GM12878 (cell line): ENCODE data around the gene ZBED2. TPM values are rescaled to one million over a fixed set of nuclear protein-coding genes. Genes with fewer than 3 reads are reported as not detected.

ENCODE experiments used
- ATAC-seq: fragments of 200-7000 bp; cut with Tn5 transposase; 3 replicates; pipeline ENCODE4 v1.9.1; 2020; ENCODE audit warnings: mild to moderate bottlenecking, moderate library complexity
- BruUV-seq: library from RNA; stranded (reverse); fragments of 400-500 nt; replicated peaks from 2 replicates; lab custom pipeline; 2021; lab: Mats Ljungman, UMichigan
- CTCF ChIA-PET: fragments of 300-600 bp; sonication (Branson Sonifier 250); formaldehyde crosslinking; extraction: SDS; loops from one replicate; lab custom pipeline; 2021; ENCODE audit warnings: inconsistent platforms; lab: Yijun Ruan, JAX
- POLR2A ChIA-PET: fragments of 350-600 bp; formaldehyde crosslinking; extraction: SDS; loops from one replicate; lab custom pipeline; 2021; ENCODE audit warnings: inconsistent platforms; lab: Charles Lee
- RAD21 ChIA-PET: fragments of 300-600 bp; sonication (Branson Sonifier 250); formaldehyde crosslinking; loops from one replicate; lab custom pipeline; 2023; ENCODE audit warnings: antibody characterized with exemption; ENCODE audit not compliant: unreplicated experiment; lab: Charles Lee
- SMC1A ChIA-PET: fragments of 300-600 bp; sonication (Branson Sonifier 250); formaldehyde crosslinking; loops from one replicate; lab custom pipeline; 2023; ENCODE audit not compliant: unreplicated experiment, uncharacterized antibody; lab: Charles Lee
- DNase-seq: peaks from one replicate; pipeline ENCODE4 v3.0.0-alpha.2; 2011; ENCODE audit warnings: low read depth, low spot score
- FAIRE-seq: peaks from 3 replicates; lab custom pipeline; 2011; peaks lifted over from hg19 to GRCh38; lab: Jason Lieb, UNC
- H2AFZ ChIP-seq: 2 replicates; pipeline ENCODE4 v1.6.0; 2011; ENCODE audit warnings: low read depth, low read length, control low read depth; ENCODE audit not compliant: control insufficient read depth
- H3K27ac ChIP-seq: 2 replicates; pipeline ENCODE4 v1.5.1; 2011; ENCODE audit warnings: control low read depth; ENCODE audit not compliant: control insufficient read depth, insufficient read depth
- H3K27me3 ChIP-seq, 2 experiments: replicated peaks in 1 of 2; 2 replicates each; pipeline versions ENCODE4 v1.6.0 to v1.6.1; 2011; ENCODE audit warnings: low read length in 1 of 2; ENCODE audit not compliant: control insufficient read depth in 2 of 2, insufficient read depth in 2 of 2
- H3K36me3 ChIP-seq, 2 experiments: 2 replicates each; pipeline ENCODE4 v1.5.1; 2011; ENCODE audit warnings: low read length in 1 of 2; ENCODE audit not compliant: control insufficient read depth in 2 of 2, insufficient read depth in 2 of 2
- H3K4me1 ChIP-seq: 2 replicates; pipeline ENCODE4 v1.6.1; 2011; ENCODE audit warnings: mild to moderate bottlenecking, low read length, moderate library complexity, mixed read lengths; ENCODE audit not compliant: control insufficient read depth, insufficient read depth
- H3K4me2 ChIP-seq: 2 replicates; pipeline ENCODE4 v1.6.0; 2011; ENCODE audit warnings: control low read depth; ENCODE audit not compliant: control insufficient read depth, insufficient read depth
- H3K4me3 ChIP-seq: fragments of 200-600 bp; sonication (generic); 2 replicates; pipeline ENCODE4 v1.5.1; 2016
- H3K79me2 ChIP-seq: 2 replicates; pipeline ENCODE4 v1.6.0; 2011; ENCODE audit warnings: low read length; ENCODE audit not compliant: control insufficient read depth, insufficient read depth
- H3K9ac ChIP-seq: 2 replicates; pipeline ENCODE4 v1.8.0; 2011; ENCODE audit warnings: low read length, control low read depth, mixed read lengths; ENCODE audit not compliant: control insufficient read depth, insufficient read depth
- H3K9me3 ChIP-seq: replicated peaks from 3 replicates; pipeline ENCODE4 v1.5.1; 2011; ENCODE audit warnings: mild to moderate bottlenecking, low read length; ENCODE audit not compliant: control insufficient read depth, insufficient read depth
- H4K20me1 ChIP-seq: 2 replicates; pipeline ENCODE4 v1.6.0; 2011; ENCODE audit not compliant: control insufficient read depth, insufficient read depth
- ATF7 ChIP-seq: fragments of 450-650 bp; IDR thresholded peaks from 2 replicates; pipeline ENCODE4 v1.6.1; 2016; ENCODE audit warnings: low read depth, mild to moderate bottlenecking
- CREB1 ChIP-seq: IDR thresholded peaks from 2 replicates; pipeline ENCODE4 v1.6.1; 2012; ENCODE audit warnings: low read depth, mild to moderate bottlenecking, inconsistent platforms
- MXI1 ChIP-seq: fragments of 150-350 bp; IDR thresholded peaks from 2 replicates; pipeline ENCODE4 v1.6.1; 2011; ENCODE audit warnings: low read depth, mild to moderate bottlenecking, inconsistent platforms, low read length, improper control_type of control experiment
- PBX3 ChIP-seq: IDR thresholded peaks from 2 replicates; pipeline ENCODE4 v1.6.1; 2011; ENCODE audit warnings: mild to moderate bottlenecking, low read depth, low read length, moderate library complexity; ENCODE audit not compliant: insufficient replicate concordance
- RELA ChIP-seq: fragments of 450-650 bp; IDR thresholded peaks from 2 replicates; pipeline ENCODE4 v1.8.0; 2014; ENCODE audit warnings: borderline replicate concordance; ENCODE audit not compliant: partially characterized antibody
- SMC3 ChIP-seq: IDR thresholded peaks from 2 replicates; pipeline ENCODE4 v1.6.1; 2011; ENCODE audit warnings: low read length, improper control_type of control experiment, borderline replicate concordance
- WRNIP1 ChIP-seq: IDR thresholded peaks from 2 replicates; pipeline ENCODE4 v1.6.1; 2011; ENCODE audit warnings: low read depth, low read length, improper control_type of control experiment, borderline replicate concordance
- ZBTB11 ChIP-seq: fragments of 450-650 bp; formaldehyde crosslinking; IDR thresholded peaks from 2 replicates; pipeline ENCODE4 v1.5.0; 2022; ENCODE audit warnings: mild to moderate bottlenecking, missing genetic modification characterization
- WGBS: methylation state at CpG from one replicate; pipeline ENCODE4 v1.1.6; 2016; ENCODE audit warnings: low lambda C conversion rate; ENCODE audit not compliant: insufficient replicate concordance, insufficient coverage; ENCODE audit errors: missing lambda C conversion rate; 5-methylcytosine and 5-hydroxymethylcytosine counted together
- in situ Hi-C: fragments of 300-500 bp; cut with MboI; formaldehyde crosslinking; loops from 9 replicates; pipeline ENCODE4 v1.14.3; 2018; ENCODE audit warnings: mixed read lengths
- intact Hi-C: fragments of 100-400 bp; cut with micrococcal nuclease; formaldehyde crosslinking; loops from one replicate; pipeline ENCODE4 v1.14.2; 2022; ENCODE audit not compliant: unreplicated experiment
- polyA plus RNA-seq, 11 experiments: library from polyadenylated mRNA; depleted of rRNA in 4 of 11; unstranded in 6 of 11; stranded (reverse) in 5 of 11; fragments of >200 nt; fragmentation: Nextera tagmentation in 4 of 11; fragmentation: Illumina TruSeq in 1 of 11; extraction: Ambion mirVana in 4 of 11; extraction: Trizol in 1 of 11; gene quantifications; 1 replicate in 1 of 11; 2 replicates in 10 of 11; pipeline versions ENCODE4 v1.2.1 to v1.2.3, GENCODE V29; 2011 to 2016; ENCODE audit warnings: inconsistent platforms in 2 of 11, missing spikeins in 2 of 11, low read depth in 1 of 11
- total RNA-seq, 4 experiments: library from RNA; depleted of rRNA in 3 of 4; stranded (reverse); fragments of >200 nt in 3 of 4; fragmentation: Illumina TruSeq in 1 of 4; extraction: Trizol in 1 of 4; gene quantifications; 2 replicates each; pipeline versions ENCODE4 v1.2.1 to v1.2.3, GENCODE V29; 2013 to 2021
- TF ChIP-seq, protein P1 (sequence below): fragments of 450-650 bp; IDR thresholded peaks from 2 replicates; pipeline ENCODE4 v1.6.1; 2017; ENCODE audit warnings: mild to moderate bottlenecking, moderate library complexity
- TF ChIP-seq, protein P2 (sequence below): IDR thresholded peaks from 2 replicates; pipeline ENCODE4 v1.6.1; 2012; ENCODE audit warnings: low read depth, low read length, improper control_type of control experiment

The ZBED2 gene
- total and polyA plus RNA-seq, 10 of the 15 experiments (the other 5 are each of a cell fraction or from before 2014, with no cell fraction given): 0.02 to 0.24 (median 0.08) TPM; not detected in 3

DNA sequence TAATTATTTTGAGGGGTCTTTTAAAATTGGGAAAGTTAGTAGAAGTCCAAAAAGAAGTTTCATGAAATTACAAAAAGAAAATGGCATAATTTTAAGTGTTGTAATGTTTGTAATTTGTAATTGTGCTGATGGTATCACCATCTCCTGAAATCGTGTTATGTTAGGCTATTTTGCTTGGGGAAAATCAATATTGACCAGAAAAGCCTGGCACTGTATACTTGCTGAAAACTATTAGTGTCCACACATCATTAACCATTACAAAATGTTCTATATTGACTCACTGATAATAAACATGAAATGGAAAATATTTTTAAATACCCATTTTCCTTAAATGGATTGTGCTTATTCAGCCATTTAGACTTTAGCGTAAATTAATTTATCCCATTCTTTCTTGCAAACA is 40.3 kb upstream of the ZBED2 start:
- no TSS peak for BruUV-seq
- 48% methylated on average over 2 of the region's 2 CpGs for WGBS
- Histone ChIP-seq H3K4me3 (no peak overlapping the region), H3K27ac (no peak overlapping the region), H3K27me3 (no peaks in the 10 kb centered on the region), H3K9ac (no peak overlapping the region), H3K9me3 (no peaks in the 10 kb centered on the region), H4K20me1 (no peaks in the 10 kb centered on the region), H2AFZ (no peak overlapping the region), H3K4me2 (no peak overlapping the region), H3K36me3 (no peaks in the 10 kb centered on the region), H3K4me1 (no peaks in the 10 kb centered on the region), H3K79me2 (no peaks in the 10 kb centered on the region)
- DNase-seq: no peak
- in situ Hi-C loops: no loop called here
- POLR2A ChIA-PET: no interaction called here
- intact Hi-C loops: no loop called here
- no peak for TF ChIP-seq CREB1
- no peak for TF ChIP-seq RELA
- no peak for TF ChIP-seq SMC3
- no peak for TF ChIP-seq ZBTB11
- TF ChIP-seq, protein P1, sequence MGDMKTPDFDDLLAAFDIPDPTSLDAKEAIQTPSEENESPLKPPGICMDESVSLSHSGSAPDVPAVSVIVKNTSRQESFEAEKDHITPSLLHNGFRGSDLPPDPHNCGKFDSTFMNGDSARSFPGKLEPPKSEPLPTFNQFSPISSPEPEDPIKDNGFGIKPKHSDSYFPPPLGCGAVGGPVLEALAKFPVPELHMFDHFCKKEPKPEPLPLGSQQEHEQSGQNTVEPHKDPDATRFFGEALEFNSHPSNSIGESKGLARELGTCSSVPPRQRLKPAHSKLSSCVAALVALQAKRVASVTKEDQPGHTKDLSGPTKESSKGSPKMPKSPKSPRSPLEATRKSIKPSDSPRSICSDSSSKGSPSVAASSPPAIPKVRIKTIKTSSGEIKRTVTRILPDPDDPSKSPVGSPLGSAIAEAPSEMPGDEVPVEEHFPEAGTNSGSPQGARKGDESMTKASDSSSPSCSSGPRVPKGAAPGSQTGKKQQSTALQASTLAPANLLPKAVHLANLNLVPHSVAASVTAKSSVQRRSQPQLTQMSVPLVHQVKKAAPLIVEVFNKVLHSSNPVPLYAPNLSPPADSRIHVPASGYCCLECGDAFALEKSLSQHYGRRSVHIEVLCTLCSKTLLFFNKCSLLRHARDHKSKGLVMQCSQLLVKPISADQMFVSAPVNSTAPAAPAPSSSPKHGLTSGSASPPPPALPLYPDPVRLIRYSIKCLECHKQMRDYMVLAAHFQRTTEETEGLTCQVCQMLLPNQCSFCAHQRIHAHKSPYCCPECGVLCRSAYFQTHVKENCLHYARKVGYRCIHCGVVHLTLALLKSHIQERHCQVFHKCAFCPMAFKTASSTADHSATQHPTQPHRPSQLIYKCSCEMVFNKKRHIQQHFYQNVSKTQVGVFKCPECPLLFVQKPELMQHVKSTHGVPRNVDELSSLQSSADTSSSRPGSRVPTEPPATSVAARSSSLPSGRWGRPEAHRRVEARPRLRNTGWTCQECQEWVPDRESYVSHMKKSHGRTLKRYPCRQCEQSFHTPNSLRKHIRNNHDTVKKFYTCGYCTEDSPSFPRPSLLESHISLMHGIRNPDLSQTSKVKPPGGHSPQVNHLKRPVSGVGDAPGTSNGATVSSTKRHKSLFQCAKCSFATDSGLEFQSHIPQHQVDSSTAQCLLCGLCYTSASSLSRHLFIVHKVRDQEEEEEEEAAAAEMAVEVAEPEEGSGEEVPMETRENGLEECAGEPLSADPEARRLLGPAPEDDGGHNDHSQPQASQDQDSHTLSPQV: no peak
- TF ChIP-seq WRNIP1: no peak
- no peak for TF ChIP-seq ATF7
- TF ChIP-seq, protein P2, sequence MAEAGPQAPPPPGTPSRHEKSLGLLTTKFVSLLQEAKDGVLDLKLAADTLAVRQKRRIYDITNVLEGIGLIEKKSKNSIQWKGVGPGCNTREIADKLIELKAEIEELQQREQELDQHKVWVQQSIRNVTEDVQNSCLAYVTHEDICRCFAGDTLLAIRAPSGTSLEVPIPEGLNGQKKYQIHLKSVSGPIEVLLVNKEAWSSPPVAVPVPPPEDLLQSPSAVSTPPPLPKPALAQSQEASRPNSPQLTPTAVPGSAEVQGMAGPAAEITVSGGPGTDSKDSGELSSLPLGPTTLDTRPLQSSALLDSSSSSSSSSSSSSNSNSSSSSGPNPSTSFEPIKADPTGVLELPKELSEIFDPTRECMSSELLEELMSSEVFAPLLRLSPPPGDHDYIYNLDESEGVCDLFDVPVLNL: no peak
- no peak for TF ChIP-seq PBX3
- TF ChIP-seq MXI1: no peak
- SMC1A ChIA-PET: no interaction called here
- ATAC-seq: no peak
- CTCF ChIA-PET: no interaction called here
- RAD21 ChIA-PET: no interaction called here
- FAIRE-seq: no peak
